ENCODE data around the gene WNT8B.

The WNT8B gene

GRCh38 chr10:100468978-100469377 is 6.2 kb downstream of the WNT8B start:
- in situ Hi-C loops (cut with HindIII; ENCODE audit: low sequenced_read_pairs): no loop called here

GRCh38 chr10:100469756-100470155 is 6.9 kb downstream of the WNT8B start:
- in situ Hi-C loops (cut with HindIII; ENCODE audit: low sequenced_read_pairs): no loop called here
- TF ChIP-seq CTCF (IDR thresholded peaks at IDR 0.05; ENCODE audit: low read depth, low read length, missing control alignments): no peak
- no peak for DNase-seq (ENCODE audit: low read depth)
- H3K4me3 ChIP-seq (ENCODE audit: low read depth, low read length): no peak overlapping the region

More at GRCh38 chr10:100468978-100469377, 6.2 kb downstream of the WNT8B start:
- no peak for DNase-seq (ENCODE audit: low read depth)
- no peak for TF ChIP-seq CTCF (IDR thresholded peaks at IDR 0.05; ENCODE audit: low read depth, low read length, missing control alignments)
- no peak overlapping the region for H3K4me3 ChIP-seq (ENCODE audit: low read depth, low read length)

GRCh38 chr10:100470367-100470766 is 7.6 kb downstream of the WNT8B start:
- in situ Hi-C loops (cut with HindIII; ENCODE audit: low sequenced_read_pairs): no loop called here
- TF ChIP-seq CTCF (IDR thresholded peaks at IDR 0.05; ENCODE audit: low read depth, low read length, missing control alignments): no peak
- DNase-seq (ENCODE audit: low read depth): no peak
- H3K4me3 ChIP-seq (ENCODE audit: low read depth, low read length): no peak overlapping the region

- no peak for DNase-seq (ENCODE audit: low read depth)
- no peak for TF ChIP-seq CTCF (IDR thresholded peaks at IDR 0.05; ENCODE audit: low read depth, low read length, missing control alignments)
- no peak overlapping the region for H3K4me3 ChIP-seq (ENCODE audit: low read depth, low read length)
- in situ Hi-C loops (cut with HindIII; ENCODE audit: low sequenced_read_pairs): no loop called here
These were observed 15.2 kb downstream of the WNT8B start for GRCh38 chr10:100477970-100478369.

- TF ChIP-seq CTCF (IDR thresholded peaks at IDR 0.05; ENCODE audit: low read depth, low read length, missing control alignments): no peak
These were observed 16.2 kb downstream of the WNT8B start for GRCh38 chr10:100479037-100479436.

GRCh38 chr10:100480002-100480401 is 17.2 kb downstream of the WNT8B start:
- TF ChIP-seq CTCF (IDR thresholded peaks at IDR 0.05; ENCODE audit: low read depth, low read length, missing control alignments): no peak
- no peak overlapping the region for H3K4me3 ChIP-seq (ENCODE audit: low read depth, low read length)
- in situ Hi-C loops (cut with HindIII; ENCODE audit: low sequenced_read_pairs): no loop called here
- DNase-seq (ENCODE audit: low read depth): no peak

More at GRCh38 chr10:100479037-100479436, 16.2 kb downstream of the WNT8B start:
- no peak for DNase-seq (ENCODE audit: low read depth)
- in situ Hi-C loops (cut with HindIII; ENCODE audit: low sequenced_read_pairs): no loop called here
- no peak overlapping the region for H3K4me3 ChIP-seq (ENCODE audit: low read depth, low read length)

All from astrocyte of the cerebellum (primary cell).